AG10803 (cell line): ENCODE measurements around the gene BRAT1.
A peak's percentile ranks its signal among the peaks of the same experiment; 100 is the strongest.

Source experiments
- DNase-seq: peaks from one replicate; pipeline ENCODE4 v3.0.0; 2010; ENCODE audit warnings: low read depth
- H3K4me3 ChIP-seq: 2 replicates; pipeline ENCODE4 v1.5.1; 2011; ENCODE audit warnings: mild to moderate bottlenecking, low read length, control low read depth
- TF ChIP-seq, protein P1 (sequence below): conservative IDR thresholded peaks from 2 replicates; pipeline ENCODE4 v1.5.1; 2011; ENCODE audit warnings: mild to moderate bottlenecking, low read length, control low read depth, inconsistent platforms

BRAT1 gene

DNA sequence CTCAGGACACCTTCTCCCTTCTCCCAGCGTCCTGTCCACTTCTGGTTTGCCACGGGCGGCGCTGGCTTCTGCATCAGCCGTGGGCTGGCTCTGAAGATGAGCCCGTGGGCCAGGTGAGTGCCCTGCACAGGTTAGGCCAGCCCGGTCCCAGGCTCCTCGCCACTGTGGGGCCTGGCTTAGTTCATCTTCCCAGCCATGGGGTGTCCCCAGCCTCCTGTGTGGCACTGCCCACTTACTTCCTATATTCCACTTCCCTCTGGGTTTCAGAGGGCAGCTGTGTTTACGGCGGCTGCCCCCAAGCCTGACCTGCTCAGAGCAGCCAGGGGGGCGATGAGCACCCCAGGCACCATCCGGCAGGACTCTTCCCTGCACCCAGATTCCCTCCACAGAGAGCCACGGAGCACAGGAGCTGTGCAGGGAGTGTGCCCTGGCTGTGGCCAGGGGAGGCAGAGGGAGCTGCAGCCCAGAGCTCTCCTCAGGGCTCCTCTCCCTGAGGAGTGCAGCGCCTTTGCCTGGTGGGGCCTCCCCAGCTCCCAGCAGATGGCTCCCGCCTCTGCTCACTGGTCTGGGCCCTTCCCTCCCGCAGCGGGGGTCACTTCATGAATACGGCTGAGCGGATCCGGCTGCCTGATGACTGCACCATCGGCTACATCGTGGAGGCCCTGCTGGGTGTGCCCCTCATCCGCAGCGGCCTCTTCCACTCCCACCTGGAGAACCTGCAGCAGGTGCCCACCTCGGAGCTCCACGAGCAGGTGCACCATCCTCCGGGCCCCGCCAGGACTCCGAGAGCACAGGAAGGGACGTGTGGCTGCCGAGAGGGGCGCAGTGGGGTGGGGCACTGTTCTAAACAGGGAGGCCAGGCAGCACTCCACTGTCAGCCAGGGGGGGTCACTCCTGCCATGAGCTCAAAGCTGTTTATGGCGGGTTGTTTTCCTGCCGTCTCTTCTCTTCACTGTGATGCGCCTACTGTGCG is 29.4 kb downstream of the BRAT1 start:
- TF ChIP-seq, protein P1, sequence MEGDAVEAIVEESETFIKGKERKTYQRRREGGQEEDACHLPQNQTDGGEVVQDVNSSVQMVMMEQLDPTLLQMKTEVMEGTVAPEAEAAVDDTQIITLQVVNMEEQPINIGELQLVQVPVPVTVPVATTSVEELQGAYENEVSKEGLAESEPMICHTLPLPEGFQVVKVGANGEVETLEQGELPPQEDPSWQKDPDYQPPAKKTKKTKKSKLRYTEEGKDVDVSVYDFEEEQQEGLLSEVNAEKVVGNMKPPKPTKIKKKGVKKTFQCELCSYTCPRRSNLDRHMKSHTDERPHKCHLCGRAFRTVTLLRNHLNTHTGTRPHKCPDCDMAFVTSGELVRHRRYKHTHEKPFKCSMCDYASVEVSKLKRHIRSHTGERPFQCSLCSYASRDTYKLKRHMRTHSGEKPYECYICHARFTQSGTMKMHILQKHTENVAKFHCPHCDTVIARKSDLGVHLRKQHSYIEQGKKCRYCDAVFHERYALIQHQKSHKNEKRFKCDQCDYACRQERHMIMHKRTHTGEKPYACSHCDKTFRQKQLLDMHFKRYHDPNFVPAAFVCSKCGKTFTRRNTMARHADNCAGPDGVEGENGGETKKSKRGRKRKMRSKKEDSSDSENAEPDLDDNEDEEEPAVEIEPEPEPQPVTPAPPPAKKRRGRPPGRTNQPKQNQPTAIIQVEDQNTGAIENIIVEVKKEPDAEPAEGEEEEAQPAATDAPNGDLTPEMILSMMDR: no peak
- no peak overlapping the region for H3K4me3 ChIP-seq
- DNase-seq: no peak

DNA sequence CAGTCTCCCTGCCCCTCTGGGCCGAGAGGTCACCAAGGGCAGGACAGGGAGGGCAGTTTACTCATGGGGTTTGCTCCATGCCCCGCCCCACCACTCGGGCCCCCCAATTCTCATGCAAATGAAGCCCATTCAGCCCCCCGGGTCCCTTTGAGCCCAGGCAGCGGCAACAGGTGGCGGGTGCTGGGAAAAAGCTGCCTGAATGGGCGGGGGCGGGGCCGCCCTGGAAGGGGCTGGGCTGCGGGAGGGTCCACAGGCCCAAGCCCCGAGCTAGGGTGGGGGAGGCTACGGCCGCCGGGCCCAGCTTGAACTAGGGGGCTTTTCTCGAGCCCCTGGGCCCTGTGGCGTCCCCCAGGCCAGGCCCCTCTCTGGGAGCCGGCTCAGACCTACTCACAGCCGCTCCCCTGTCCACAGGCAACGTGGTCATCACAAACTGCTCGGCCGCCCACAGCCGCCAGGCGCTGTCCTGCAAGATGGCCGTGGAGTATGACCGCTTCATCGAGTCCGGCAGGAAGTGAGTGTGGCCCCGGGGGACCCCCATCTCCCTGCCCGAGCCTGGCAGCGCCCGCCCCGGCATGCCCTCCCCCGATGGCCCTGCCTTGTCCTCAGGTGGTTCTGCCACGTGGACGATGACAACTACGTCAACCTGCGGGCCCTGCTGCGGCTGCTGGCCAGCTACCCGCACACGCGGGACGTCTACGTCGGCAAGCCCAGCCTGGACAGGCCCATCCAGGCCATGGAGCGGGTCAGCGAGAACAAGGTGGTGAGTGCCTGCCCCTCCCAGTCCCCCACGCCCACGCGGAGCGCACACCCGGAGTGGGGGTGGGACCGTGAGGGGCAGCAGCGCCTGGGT is 30.3 kb downstream of the BRAT1 start:
- H3K4me3 ChIP-seq: no peak overlapping the region
- TF ChIP-seq, protein P1: no peak
- DNase-seq: no peak

DNA sequence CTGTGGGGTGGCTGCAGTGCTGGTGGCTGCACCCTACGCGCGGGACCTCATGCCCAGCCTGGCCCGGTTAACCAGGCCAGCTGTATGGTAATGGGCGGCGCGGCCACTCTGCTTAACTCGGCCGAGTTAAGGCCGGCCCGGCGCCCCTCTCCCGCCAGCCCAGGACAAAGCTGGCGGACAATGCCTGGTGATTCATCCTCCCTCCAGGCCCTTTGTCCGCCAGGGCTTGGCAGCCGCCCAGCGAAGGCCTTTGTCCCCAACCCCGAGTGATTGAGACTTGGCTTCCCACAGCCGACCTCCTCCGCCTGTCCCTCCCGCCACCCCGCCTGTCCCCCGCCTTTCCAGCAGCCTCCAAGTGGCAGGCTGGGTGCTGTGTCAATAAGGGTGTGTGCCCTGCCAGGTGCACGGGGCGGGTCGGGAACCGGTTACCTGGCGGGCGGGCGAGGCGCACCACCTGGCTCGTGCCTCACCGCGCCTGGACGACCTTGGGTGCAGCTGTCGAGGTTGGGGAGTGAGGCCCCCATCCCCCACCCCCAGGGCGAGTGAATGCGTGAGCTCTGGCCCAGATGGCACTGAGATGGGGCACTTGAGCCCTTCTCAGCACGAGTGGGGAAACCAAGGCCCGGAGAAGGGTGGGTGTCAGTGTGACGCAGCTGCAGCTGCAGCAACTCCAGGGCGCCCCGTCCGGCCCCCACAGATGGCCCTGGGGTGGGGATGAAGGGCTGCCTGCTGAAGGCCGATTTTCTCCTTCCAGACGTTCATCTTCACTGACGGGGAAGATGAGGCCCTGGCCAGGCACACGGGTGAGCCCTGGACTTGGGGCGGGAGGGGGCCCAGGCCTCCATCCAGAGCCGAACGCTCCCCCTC is 31.1 kb downstream of the BRAT1 start:
- DNase-seq: peak; percentile 34
- H3K4me3 ChIP-seq: no peak overlapping the region

DNA sequence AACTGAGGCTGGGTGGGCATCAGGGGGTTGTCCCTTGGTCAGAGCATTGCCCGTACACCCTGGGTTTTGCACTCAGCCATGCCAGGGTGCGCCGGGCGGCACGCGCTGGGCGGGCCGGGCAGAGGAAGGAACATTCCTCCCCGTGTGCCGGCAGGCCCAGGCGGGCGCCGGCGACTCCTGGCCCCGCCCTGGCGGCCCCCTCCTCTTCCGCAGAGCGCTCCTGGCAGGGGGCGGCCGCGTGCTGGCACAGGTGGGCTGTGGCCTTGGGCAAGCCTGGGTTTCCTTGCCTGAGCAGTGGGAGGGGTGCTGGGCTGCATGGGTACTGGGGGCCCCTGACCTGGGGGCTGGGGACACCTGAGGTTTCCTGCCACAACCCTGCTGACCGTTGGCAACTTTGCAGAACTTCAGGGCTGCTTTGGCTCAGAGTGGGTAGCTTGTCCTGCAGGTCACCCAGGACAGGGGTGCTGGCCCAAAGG is 31.8 kb downstream of the BRAT1 start:
- DNase-seq: no peak
- peak overlapping the region; percentile 7; the same call in 1 of the 2 replicates for H3K4me3 ChIP-seq
- TF ChIP-seq, protein P1: no peak

More for the DNA sequence above, 31.1 kb downstream of the BRAT1 start:
- TF ChIP-seq, protein P1: no peak

DNA sequence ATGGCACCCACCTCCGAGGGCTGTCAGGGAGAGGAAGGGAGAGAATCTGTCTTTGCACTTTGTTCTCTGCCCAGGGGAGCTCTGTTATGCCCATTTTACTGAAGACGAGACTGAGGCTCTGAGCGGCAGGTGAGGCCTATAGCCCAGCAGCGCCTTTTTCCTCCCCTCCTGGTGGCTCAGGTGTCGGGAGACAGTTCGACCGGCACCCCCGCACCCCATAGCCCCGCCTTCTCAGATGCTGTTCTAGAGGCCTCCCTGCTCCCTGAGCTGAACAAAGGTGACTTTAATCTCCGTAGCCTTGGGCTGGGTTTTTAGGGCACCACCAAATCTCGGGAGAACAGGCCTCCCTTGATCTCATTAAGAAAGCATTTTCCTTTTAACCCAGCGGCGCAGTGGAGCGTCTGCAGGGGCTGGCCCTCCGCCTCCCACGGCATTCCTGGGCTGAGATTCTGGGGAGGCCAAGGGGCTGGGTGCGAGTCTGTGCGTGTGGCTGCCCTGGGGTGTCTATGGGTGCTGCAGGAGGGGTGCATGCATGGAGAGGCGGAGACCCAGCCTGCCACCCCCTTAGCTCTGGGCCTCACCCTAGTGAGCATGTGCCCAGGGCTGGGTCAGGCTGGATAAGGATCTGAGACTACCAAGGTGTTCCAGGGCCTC is 32.4 kb downstream of the BRAT1 start:
- peak overlapping the region; percentile 20 for H3K4me3 ChIP-seq
- TF ChIP-seq, protein P1: no peak
- peak; percentile 35 for DNase-seq
